ENCODE data around the gene KLF13. TPM values are rescaled to one million over a fixed set of nuclear protein-coding genes. Genes with fewer than 3 reads are reported as not detected.

The KLF13 gene
- total and polyA plus RNA-seq, 10 of the 15 experiments (the other 5 are each of a cell fraction or from before 2014, with no cell fraction given) = 20.3 to 109 (median 51.4) TPM

DNA sequence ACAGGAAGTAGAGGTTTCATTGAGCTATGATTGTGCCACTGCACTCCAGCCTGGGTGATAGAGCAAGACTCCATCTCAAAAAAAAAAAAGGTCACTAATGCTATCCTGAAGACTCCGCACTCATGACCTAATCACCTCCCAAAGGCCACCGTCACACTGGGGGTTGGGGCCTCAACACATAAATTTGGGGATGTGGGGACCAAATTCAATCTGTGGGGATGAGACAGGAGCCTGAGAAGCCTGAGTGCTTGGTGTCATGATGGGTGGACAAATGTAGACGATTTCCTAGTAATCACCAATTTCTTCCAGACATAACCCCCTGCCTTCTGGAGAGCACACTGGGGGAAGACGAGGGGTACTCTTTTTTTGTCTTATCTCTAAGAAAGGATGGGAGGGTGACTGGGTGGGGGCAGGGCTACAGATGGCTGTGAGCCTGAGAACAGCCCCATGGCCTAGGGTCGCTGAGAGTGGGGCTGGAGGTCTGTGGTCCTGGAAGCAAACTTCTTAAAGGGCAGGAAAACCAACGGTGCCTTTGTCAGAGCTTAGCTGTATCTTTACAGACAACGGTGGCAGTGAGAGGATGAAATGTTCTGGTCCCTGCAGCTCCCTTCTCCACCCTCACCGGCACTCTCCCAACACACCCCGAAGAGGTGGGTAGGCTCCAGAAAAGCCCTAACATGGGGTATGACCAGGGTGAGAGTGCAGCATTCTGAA lies 16.6 kb upstream of the KLF13 start:
- H3K9ac ChIP-seq (ENCODE audit: control insufficient read depth, insufficient read depth, low read length) = no peak overlapping the region
- H2AFZ ChIP-seq (ENCODE audit: control insufficient read depth, low read depth, low read length) = no peak overlapping the region
- CTCF ChIA-PET = no interaction called here
- in situ Hi-C loops (cut with MboI) (no loop called here), intact Hi-C loops (cut with micrococcal nuclease; ENCODE audit: unreplicated experiment) (loop anchor here (5.0 kb wide), 1 partner anchor 43 kb away; no protein-coding TSS in a partner anchor)
- H3K4me3 ChIP-seq = no peak overlapping the region
- SMC1A ChIA-PET (ENCODE audit: uncharacterized antibody, unreplicated experiment) = interaction anchor here (0.8 kb wide), 1 partner anchor 13 kb away, joined by 3 read pairs; no protein-coding TSS in a partner anchor
- H3K27me3 ChIP-seq (replicated peaks in 1 of 2; ENCODE audit: control insufficient read depth in 2 of 2, insufficient read depth in 2 of 2, low read length in 1 of 2) = no peaks in the 10 kb centered on the region; a peak in 1 of 4 replicates
- ATAC-seq = no peak
- FAIRE-seq = no peak
- POLR2A ChIA-PET = no interaction called here
- no peak for DNase-seq (ENCODE audit: low read depth, low spot score)
- no peaks in the 10 kb centered on the region for H3K79me2 ChIP-seq (ENCODE audit: control insufficient read depth, insufficient read depth, low read length)
- WGBS (ENCODE audit: insufficient coverage, insufficient replicate concordance, low lambda C conversion rate, missing lambda C conversion rate) = 76% methylated on average over 8 of the region's 9 CpGs
- peaks cover 3% of the 10 kb centered on the region; the same call in 1 of the 3 replicates for H3K9me3 ChIP-seq (replicated peaks; ENCODE audit: control insufficient read depth, insufficient read depth, low read length)
- peaks cover 17% of the 10 kb centered on the region for H3K4me1 ChIP-seq (ENCODE audit: control insufficient read depth, insufficient read depth, low read length)
- H4K20me1 ChIP-seq (ENCODE audit: control insufficient read depth, insufficient read depth) = no peaks in the 10 kb centered on the region
- TF ChIP-seq POLR2A (IDR thresholded peaks at IDR 0.05; ENCODE audit: low read depth, low read length) = no peak
- no peak overlapping the region for H3K27ac ChIP-seq (ENCODE audit: control insufficient read depth, insufficient read depth)
- RAD21 ChIA-PET (ENCODE audit: unreplicated experiment) = interaction anchor here (1.1 to 2.0 kb wide), 3 partner anchors 95 to 178 kb away, joined by 3 to 4 read pairs (median 3); no protein-coding TSS in a partner anchor
- H3K4me2 ChIP-seq (ENCODE audit: control insufficient read depth, insufficient read depth) = no peak overlapping the region
- no TSS peak for BruUV-seq (replicated peaks)
- H3K36me3 ChIP-seq (ENCODE audit: control insufficient read depth in 2 of 2, insufficient read depth in 2 of 2, low read length in 1 of 2) = no peaks in the 10 kb centered on the region

DNA sequence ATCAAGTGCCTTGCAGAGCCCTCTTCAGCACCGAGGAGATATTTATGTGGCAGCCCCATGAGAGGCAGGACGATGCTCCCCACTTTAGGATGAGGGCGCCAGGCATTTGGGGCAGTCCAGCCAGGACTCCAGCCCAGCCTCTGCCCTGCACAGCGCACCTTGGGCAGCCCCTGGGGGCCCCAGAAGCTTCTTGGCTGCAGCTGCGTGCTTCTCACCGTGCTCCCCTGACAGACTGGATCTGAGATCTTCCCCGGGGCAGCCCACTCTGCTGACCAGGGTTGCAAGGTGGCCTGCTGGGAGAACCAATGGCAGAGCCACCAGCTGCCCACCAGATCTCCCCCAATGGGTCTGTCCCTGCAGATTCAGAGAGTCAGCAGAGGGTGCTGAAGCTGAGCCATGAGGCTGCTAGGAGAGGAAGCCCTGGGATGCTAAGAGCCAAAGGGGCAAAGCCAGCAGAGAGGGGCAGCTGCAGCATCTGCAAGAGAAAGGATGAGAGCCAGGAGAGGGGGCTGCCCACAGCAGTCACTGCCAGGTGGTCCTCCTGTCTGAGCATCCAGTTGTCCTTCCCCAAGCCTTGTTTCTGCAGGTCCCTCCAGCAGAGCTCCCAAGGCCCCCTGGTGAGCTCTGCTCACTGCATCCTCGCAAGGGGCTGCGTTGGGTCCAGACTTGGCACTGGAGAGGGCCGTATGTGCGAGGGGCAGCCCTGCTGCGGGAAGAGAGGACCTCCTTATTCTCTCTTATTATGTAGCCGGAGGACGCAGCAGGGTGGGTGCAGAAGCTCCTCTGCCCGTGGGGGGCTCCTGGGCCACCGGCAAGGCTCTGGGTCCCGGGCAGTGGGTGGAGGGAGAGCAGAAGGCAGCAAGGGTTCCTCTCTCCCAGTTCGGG lies 14.7 kb upstream of the KLF13 start:
- Histone ChIP-seq H3K79me2 (ENCODE audit: control insufficient read depth, insufficient read depth, low read length) (no peaks in the 10 kb centered on the region), H4K20me1 (ENCODE audit: control insufficient read depth, insufficient read depth) (no peaks in the 10 kb centered on the region), H3K4me1 (ENCODE audit: control insufficient read depth, insufficient read depth, low read length) (peaks cover 17% of the 10 kb centered on the region), H3K4me3 (no peak overlapping the region), H2AFZ (ENCODE audit: control insufficient read depth, low read depth, low read length) (no peak overlapping the region), H3K9me3 (replicated peaks; ENCODE audit: control insufficient read depth, insufficient read depth, low read length) (peaks cover 3% of the 10 kb centered on the region; the same call in 1 of the 3 replicates), H3K36me3 (ENCODE audit: control insufficient read depth in 2 of 2, insufficient read depth in 2 of 2, low read length in 1 of 2) (no peaks in the 10 kb centered on the region), H3K27ac (ENCODE audit: control insufficient read depth, insufficient read depth) (no peak overlapping the region), H3K27me3 (replicated peaks in 1 of 2; ENCODE audit: control insufficient read depth in 2 of 2, insufficient read depth in 2 of 2, low read length in 1 of 2) (no peaks in the 10 kb centered on the region; a peak in 1 of 4 replicates), H3K9ac (ENCODE audit: control insufficient read depth, insufficient read depth, low read length) (no peak overlapping the region), H3K4me2 (ENCODE audit: control insufficient read depth, insufficient read depth) (no peak overlapping the region)
- intact Hi-C loops (cut with micrococcal nuclease; ENCODE audit: unreplicated experiment) (no loop called here), in situ Hi-C loops (cut with MboI) (no loop called here)
- no TSS peak for BruUV-seq (replicated peaks)
- RAD21 ChIA-PET (ENCODE audit: unreplicated experiment) = interaction anchor here (0.6 to 2.0 kb wide), 2 partner anchors 11 to 176 kb away, joined by 3 to 4 read pairs; no protein-coding TSS in a partner anchor
- no peak for TF ChIP-seq TCF12 (IDR thresholded peaks at IDR 0.05; ENCODE audit: low read depth, low read length)
- no peak for TF ChIP-seq ETV6 (conservative IDR thresholded peaks at IDR 0.05 in 1 of 2, IDR thresholded peaks at IDR 0.05 in 1 of 2; ENCODE audit: borderline replicate concordance in 1 of 2, low read depth in 1 of 2)
- TF ChIP-seq EZH2 (IDR thresholded peaks at IDR 0.05; ENCODE audit: borderline replicate concordance, control insufficient read depth, low read depth, low read length) = no peak
- POLR2A ChIA-PET = interaction anchor here (0.6 kb wide), 4 partner anchors 10 to 201 kb away, joined by 4 to 7 read pairs (median 5); no protein-coding TSS in a partner anchor
- no peak for DNase-seq (ENCODE audit: low read depth, low spot score)
- SMC1A ChIA-PET (ENCODE audit: uncharacterized antibody, unreplicated experiment) = interaction anchor here (1.1 kb wide), 2 partner anchors 27 to 123 kb away, joined by 3 to 4 read pairs; no protein-coding TSS in a partner anchor
- no peak for FAIRE-seq
- CTCF ChIA-PET = interaction anchor here (0.6 to 2.1 kb wide), 2 partner anchors 9 to 97 kb away, joined by 3 to 6 read pairs; no protein-coding TSS in a partner anchor
- WGBS (ENCODE audit: insufficient coverage, insufficient replicate concordance, low lambda C conversion rate, missing lambda C conversion rate) = 76% methylated on average over 18 of the region's 18 CpGs
- ATAC-seq = no peak
